Measurements from ENCODE around the gene ASTN1.
"Not testable (repeated sequence)": the region's sequence is repeated elsewhere in the genome, so short reads cannot be mapped to it uniquely, and the experiment has no call there.

The ASTN1 gene

DNA sequence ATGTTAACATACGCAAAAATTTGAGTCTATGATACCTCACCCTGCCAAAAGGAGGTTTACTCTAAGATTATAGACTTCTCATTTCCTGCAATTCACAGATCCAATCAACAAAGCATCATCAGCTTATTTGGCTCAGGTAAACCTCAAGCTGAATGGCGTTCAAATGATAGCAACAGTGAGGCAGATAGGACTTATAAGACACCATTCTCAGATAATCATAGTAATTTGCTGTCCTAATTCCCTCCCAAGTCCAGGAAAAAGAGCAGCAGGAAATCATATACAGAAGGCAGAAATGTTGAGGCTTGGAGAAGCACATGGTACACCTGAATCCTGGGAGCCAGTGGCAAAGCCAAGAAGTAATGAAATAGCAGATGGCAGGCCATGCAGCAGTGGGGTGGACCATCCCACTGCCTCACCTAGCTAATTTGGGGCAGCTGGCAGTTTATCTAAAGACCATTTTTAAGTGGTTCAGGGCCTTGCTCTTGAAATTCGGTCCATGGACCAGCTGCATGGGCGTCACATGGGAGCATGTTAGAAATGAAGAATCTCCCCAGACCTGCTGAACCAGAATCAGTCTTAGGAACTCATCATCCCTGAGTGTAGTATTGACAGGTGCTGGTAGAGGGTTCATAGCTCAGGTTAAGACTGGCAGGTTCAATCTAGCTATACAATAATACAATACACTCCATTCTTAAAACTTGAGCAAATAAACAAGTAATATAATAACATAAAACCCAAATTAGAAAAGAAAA lies 57.7 kb downstream of the ASTN1 start:
- DNase-seq (ENCODE audit: low read depth), result no peak

DNA sequence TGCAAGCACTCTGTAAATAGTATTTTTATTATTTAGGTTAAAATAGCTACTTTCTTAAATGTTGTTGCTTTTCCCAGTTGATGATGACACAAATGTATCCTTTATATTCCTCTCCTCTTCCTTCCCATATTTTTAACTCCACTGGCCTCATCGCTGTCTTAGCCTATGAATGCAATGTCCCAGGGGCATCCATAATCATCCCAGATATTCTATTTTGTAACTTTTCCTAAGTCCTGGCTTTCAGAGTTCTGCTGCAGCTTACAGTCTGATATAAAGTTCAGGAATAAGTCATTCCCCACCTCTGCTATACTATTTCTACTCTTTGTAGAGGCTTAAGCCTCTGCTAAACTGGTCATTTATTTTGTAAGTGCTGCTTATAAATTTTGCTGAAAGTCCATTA lies 58.3 kb downstream of the ASTN1 start:
- no peak for DNase-seq (ENCODE audit: low read depth)

DNA sequence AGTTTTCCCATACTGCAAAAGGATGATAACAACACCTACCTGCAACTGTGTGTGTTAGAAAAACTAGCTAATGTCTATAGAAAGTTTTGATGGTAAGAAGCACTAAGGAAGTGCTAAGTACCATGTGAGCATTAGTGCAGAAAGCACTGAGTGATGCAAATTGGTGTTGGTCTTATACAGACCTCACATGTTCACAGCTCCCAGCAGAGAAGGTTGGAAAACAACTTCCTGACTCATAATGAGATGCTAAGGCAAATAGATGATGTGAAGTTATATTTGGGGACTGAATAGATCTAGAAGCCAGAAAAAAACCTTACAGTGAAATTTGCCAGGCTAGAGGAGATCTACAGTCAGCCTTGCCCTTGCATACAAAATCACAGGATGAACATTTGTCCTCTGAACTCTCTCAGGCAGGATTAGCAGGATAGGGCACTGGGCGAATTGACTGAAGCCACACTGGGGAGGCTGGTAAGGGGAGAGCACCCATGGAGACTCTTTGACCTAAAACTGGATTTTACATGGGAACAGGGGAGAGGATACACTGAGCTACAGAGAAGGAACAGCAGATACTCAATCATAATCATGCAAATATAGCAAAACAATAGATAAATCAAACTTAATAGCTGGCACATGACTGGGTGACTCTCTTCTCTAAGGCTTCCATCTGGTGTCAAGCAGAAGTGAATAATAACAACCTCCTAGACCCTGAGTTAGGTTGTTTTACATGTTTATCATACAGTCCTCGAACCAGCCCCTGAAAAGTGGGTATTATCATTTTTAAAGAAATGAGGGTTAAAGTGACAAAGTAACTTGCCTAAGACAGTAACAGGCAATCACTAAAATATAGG lies 61.3 kb downstream of the ASTN1 start:
- DNase-seq (ENCODE audit: low read depth), result no peak

DNA sequence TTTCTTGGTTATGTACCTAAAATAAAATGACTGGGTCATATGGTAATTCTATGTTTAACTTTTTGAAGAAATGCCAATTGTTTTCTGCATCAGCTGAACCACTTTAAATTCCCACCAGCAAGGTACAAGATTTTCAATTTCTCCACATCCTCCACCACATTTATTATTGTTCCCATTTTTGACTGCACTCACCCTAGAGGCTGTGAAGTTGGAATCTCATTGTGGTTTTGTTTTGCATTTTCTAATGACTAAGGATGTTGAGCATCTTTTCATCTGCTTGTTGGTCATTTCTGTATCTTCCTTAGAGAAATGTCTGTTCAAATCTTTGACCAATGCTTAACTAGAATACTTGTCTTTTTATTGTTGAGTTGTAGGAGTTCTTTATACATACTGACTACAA lies 72.5 kb downstream of the ASTN1 start:
- DNase-seq (ENCODE audit: low read depth), result no peak

DNA sequence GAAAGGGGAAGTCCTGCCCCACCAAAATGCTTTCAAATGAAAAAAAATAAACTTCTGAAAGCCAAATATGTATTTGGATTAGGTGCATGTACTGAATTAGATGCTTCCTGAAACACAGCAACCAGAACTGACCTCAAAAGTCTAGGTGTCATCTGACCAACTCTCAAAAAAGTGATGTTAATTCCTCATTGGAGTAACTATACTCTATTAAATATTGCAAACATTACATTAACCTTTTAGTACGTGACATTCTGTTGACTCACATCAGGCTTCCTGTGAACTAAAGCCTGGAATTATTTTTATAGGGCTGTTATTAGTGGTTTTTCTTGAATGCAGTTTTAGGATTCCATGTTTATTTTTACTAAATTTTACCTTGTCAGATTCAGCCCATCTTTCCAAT lies 73.5 kb downstream of the ASTN1 start:
- no peak for DNase-seq (ENCODE audit: low read depth)

DNA sequence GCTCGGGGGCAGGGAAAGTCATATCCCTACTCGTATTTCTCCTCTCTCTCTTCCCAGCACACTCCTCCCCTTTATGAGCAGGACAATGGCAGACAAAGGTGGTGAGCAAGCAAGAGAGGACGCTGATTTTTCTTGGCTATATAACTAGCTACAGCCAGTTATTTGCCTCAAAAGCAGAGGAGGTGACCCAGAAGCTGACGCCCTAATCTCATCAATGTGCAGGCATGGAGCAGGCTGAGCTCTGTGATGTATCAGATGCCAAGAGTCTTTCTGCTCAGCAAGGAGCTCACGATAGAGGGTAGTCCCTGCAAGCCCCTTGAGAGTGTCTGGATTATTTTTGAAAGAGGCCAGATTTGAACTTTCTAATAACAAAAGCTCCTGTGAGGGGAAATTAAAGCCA lies 75.5 kb downstream of the ASTN1 start:
- no peak for DNase-seq (ENCODE audit: low read depth)

DNA sequence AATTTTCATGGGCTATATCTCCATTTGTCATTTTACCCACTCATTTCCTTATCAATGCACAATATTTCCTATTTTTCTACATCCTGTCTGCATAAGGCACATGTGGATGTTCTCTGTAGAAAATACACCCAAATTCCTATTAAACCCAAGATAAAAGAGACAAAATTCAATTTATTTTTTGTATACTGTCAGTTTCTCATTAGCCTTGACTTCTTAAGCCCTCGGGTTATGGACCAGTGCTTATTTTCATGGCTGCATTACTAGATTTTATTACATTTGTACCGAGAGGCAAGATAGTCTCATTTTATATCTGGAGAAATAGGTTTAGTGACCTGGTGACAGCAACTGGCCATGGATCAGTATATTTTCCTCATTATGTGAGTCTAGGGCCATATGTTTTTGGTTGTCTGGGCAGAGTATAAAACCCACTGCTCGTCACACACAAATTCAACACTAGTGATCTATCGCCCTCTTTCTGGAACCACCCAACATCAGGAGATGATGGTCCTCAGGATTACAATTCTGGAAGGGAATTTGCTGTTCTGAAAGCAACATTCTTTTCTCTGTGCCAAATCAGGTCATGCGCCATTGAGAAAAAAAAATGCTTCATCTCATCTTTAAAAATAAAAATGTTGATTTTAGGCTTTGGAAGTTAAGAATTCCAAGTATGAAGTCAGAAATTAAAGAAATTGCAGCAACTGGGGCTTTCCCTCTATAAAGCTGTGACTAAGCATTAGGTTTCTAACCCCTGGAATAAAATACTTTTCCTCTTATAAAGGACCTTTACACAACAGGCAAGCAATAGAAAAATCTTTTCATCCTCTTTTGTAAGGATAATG lies 81.4 kb downstream of the ASTN1 start:
- no peak for DNase-seq (ENCODE audit: low read depth)

DNA sequence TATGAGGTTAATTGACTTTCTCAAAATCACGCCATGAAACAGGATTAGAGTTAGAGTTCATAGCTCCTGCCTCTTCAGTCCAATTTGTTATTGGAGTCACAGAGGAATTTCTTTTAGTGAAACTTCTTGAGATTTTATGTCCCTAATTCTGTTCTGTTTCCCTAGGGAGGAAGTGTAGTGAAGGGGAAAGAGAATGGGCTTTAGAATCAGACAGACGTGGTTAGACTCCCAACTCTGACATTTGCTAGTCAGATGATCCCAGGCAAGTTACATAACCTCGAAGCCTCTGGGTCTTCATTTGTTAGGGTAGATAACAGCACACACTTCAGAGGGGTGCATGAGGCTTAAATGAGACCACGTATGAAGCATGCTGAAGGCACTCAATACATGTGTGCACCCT lies 83.9 kb downstream of the ASTN1 start:
- DNase-seq (ENCODE audit: low read depth), result no peak

DNA sequence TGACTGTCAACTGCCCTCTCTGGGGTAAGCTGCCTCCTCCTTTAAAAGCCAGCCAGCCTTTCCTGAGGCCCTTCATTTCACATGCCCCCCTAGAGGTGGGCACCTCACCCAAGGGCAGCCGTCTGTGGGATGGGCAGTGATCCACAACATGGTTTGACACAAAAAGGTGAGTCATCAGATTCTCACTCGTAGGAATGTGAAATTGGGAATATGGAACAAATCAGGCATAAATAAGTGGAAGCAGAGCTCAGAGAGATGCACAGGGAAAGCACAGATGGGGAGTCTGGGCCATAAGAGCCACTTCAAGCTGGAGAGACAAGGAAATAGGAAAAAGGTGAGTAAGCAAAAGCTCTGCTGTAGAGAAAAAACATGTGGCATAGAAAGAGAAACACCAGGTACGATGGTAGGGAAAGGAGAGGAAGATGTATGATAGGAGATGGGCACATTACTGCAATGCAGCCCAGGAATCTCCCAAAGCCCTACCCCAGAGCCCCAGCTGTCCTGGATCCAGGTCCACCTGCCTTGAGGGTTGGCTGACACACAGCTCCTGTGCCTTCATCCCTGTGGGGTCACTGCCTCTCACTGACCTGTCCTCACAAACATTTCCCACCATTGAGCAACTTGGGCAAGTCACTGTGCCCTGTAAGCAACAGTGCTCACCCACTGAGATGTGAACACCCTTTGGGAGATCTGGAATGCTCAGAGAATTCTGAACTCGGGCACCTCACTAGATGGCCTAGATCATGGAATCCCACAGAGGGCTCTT lies 86.6 kb downstream of the ASTN1 start:
- DNase-seq (ENCODE audit: low read depth), result no peak

DNA sequence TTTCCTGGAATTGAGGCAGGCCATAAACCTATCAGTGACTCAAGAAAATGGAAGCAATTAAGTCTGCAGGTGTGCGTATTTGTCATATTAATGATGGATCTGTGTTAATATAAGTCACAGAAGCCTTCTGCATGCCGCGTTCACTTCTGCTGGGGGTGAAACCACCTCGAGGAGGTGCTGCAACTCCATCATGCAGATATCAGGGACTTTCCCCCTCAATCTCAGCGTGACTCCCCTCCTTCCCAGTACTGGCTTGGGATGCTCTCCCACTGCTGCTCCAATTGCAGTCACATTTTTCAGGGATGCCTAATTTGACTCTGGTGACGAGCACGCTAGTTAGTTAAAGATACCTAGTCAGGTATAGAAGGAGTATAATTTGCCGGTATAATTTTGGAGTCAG lies 87.5 kb downstream of the ASTN1 start:
- DNase-seq (ENCODE audit: low read depth), result no peak

DNA sequence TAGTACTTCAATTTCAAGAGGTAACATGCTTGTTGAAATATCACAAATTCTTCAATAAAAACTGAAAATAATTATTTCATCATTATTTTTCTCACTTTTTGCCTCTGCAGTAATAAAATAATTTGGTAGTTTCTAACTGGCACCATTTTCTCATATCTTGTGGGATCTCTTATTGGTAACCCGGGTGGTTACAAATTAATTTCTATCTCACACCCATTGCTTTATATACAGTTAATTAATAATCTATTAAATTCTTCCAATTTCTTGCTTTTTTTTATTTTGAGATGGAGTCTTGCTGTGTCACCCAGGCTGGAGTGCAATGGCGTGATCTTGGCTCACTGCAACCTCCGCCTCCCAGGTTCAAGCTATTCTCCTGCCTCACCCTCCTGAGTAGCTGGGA lies 89.7 kb downstream of the ASTN1 start:
- not testable (repeated sequence) for DNase-seq (ENCODE audit: low read depth)

DNA sequence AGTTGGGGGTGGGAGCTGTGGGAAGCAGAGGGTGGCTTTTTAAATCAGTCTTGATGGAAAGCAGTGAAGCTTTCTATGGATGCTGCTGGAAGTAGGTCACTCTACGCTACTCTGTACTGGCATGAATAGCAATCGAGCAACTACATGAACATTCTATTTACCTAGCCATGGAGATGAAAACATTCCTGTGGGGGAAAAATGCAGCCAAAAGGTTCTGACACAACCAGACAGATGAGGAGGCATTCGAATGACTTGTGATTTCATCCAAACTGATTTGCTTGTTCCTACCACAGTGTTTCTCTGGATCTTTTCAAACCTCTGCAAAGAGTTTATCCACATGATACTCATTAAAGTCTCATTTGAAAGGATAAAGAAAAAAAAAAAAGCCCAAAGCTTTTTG lies 95.0 kb downstream of the ASTN1 start:
- no peak for DNase-seq (ENCODE audit: low read depth)

DNA sequence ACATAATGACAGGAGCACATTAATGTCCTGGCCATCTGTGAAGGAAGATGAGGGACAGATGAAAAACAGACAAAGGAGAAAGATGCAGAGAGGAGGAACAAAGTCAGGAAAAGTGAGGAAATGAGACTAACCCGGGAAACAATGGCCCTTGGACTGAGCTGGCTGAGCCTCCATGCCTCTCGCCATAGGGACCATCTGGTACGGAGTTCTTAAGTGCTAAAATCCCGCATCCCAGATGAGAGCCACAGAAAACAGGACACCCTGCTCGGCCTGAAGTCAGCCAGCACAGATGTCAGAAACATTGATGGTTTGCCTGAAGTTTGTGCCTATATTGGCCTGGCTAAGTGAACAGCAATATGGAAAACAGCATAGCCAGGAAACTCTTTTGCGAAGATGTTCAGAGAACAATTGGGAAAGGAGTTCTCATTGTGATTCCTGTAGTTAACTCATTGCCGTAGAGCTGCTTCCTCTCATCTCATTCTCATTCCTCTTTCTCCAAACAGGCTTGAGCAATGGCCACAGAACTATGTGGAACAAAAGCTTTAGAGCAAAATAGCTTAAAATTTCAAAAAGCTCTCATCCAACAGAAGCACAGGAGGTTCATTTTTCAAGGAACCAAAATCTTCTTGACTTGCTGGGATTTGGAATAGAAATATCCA lies 96.6 kb downstream of the ASTN1 start:
- DNase-seq (ENCODE audit: low read depth), result no peak

DNA sequence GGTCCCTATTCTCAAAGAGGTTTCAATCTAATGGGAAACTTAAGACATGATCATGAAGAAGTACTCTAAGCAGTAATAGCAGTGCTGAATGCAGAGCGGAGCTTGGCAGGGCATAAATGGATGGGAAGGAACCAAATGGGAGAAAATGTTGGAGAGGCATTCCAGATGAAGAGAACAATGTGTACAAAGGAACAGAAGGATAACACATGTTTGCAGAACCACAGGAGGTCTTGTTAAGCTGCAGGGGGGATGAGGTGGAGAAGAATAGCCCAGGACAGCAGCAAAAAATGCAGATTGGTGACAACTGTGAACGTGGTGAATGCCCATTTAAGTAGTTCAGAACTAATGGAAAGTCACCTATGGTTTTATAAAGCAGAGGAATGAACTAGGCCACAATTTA lies 99.1 kb downstream of the ASTN1 start:
- no peak for DNase-seq (ENCODE audit: low read depth)

DNA sequence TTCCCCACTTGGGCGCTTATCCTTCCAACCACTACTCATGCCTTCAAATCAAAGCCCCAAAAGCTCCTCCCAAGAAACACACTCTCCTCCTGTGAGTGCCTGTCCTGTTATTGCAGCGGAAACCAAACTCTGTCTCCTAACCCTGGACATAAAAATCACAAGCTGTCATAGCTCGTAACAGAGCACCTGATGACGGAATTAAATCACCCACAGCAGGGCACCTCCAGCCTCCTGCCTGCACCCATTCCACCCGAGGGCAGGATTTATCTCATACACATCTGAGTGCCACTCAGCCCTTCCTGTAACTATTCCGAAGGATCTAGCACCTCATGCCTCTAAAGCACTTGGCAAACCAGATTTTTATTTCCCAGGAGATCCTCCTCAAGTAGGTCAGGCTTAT lies 100.9 kb downstream of the ASTN1 start:
- no peak for DNase-seq (ENCODE audit: low read depth)

DNA sequence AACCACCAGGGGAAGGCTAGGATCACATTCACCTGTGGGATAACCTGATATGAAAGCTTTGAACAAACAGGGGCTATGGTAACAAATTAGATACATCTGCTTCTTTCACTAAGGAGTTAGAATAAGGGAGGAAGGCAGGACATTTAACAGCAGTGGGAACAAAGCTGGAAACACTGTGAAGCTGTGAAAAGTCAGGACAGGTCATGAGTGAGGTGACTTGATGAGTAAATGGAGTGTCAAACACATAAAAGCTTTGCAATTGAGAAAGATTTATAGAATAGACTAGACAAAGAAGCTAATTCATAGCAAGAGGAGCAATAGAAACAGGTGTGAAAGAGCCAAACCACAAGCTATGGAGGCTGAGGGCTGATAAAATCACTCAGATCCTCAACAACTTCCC lies 110.0 kb downstream of the ASTN1 start:
- no peak for DNase-seq (ENCODE audit: low read depth)

DNA sequence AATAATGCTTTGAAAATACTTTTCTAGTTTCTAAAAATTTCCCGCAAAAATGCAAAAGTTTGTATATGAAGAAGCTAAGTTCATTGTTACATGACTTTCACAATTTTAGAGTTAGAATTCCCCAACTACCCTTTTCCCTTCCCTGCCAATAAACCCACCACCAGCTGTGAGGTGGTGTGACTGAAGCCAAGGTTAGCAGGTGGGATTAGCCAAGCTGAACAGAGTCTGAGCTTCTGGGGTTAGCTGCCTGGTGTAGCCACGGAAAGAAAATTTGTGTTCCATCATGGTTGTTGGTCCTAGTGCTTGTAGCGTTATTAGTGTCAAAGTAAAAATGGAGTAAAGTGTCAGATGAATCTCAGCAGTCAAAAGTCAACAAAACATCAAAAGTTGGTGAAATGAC lies 110.9 kb downstream of the ASTN1 start:
- no peak for DNase-seq (ENCODE audit: low read depth)

DNA sequence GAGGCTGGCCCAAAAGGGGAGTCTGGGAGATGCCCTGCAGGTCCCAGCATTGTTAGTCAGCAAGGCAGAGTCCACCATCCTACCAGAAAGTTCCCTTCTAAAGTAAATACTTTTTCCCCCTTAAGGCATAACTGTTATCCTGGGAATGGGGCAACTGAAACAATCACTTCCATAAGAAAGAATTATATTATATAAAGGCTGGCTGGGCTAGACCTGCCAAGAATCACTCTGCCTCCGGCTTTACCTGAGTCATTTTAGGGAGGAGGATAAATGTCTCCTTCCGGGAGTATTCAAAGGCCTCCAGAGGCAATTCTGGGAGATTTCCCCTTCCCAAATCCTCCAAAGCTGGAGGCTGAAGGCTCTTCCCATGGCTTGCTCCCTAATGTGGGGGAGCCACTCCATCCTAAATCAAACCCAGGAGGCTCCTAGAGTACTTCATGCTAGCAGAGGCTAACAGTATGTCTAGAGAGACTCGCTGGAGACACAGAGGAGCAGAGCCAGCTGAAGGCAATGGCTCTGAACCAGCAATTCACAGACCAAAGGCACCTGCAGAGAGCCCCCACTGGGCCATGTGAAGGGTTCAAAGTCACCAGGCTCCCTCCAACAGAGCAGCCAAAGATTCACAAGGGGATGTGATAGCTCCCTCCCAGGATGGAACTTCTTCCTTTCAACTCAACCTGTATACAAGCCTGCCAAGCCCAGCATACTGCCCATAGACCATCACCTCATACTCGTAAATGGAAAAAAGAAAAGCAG lies 116.0 kb downstream of the ASTN1 start:
- DNase-seq (ENCODE audit: low read depth), result no peak

DNA sequence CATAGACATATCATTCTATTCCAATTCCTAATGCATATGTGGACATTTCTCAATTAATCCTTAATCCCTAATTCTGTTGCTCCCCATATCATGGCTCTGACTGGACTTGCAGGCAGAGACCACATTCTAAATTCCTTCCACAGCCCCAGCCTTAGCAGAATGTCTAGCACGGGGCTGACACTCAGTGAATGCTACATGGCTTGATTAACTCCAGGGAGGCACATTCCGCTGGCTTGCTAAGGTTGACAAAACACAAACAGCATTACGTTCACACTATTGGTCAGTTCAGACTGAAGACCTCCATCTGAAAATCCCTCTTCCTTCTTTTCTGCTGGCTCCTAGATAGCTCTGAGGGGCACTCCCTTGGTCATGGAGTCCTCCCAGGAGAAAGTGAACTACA lies 119.4 kb downstream of the ASTN1 start:
- no peak for DNase-seq (ENCODE audit: low read depth)

DNA sequence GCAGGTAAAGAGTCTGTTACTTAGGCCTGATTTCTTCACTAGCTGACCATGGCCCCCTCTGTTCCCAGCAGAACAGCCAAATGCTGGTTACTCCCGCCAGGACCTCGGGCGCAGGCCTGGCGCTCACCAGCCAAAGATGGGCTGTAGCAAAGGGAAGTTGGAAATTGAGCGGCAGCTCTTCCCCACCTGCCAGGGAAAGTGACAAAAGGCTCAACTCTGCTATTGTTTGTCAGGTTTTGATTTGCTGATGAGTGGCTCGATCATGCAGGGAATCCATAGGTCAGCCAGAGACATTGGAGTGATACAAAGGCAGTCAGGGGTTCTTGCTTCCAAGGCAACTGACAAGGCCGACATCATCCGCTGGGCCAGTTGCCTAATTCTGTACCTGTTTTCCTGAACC lies 120.1 kb downstream of the ASTN1 start:
- no peak for DNase-seq (ENCODE audit: low read depth)

DNA sequence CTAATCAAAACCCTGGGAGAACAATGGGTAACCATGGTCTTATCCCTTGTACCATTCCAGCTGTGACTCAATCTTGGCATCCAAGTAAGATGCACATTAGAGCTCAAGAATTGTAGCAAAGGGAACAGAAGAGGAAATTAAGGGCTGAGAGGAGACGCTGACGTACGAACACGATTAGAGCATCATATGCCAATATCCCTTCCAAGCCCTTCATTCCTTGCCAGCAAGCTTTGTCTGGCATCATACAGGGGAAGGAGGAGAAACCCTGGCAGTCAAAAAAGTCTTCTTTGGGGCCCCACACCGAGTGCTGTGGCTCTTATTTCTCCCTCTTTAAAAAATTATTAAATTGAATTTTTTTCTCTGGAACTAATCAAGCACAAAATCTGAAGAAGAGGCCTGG lies 120.9 kb downstream of the ASTN1 start:
- DNase-seq (ENCODE audit: low read depth), result no peak
